Muscle of leg (tissue), 11 donors: ENCODE measurements around the gene HMOX2. TPM values are rescaled to one million over a fixed set of nuclear protein-coding genes. Genes with fewer than 3 reads are reported as not detected.

Experiments used
- DNase-seq: peaks from one replicate; pipeline ENCODE4 v3.0.0; 2013
- H3K27ac ChIP-seq: one replicate; pipeline ENCODE4 v1.5.1; 2013; ENCODE audit warnings: mild to moderate bottlenecking, low read length, control low read depth
- H3K27me3 ChIP-seq: one replicate; pipeline ENCODE4 v1.6.1; 2013; ENCODE audit warnings: low read length; ENCODE audit not compliant: control insufficient read depth, insufficient read depth
- H3K36me3 ChIP-seq: one replicate; pipeline ENCODE4 v1.6.1; 2013; ENCODE audit warnings: low read length; ENCODE audit not compliant: control insufficient read depth, insufficient read depth
- H3K4me1 ChIP-seq: one replicate; pipeline ENCODE4 v1.6.1; 2013; ENCODE audit warnings: low read length; ENCODE audit not compliant: control insufficient read depth, insufficient read depth
- H3K4me3 ChIP-seq: one replicate; pipeline ENCODE4 v1.5.1; 2013; ENCODE audit warnings: low read length, control low read depth
- H3K9me3 ChIP-seq: replicated peaks from 2 replicates; pipeline ENCODE4 v1.6.1; 2013; ENCODE audit warnings: low read depth, low read length; ENCODE audit not compliant: control insufficient read depth
- WGBS: methylation state at CpG from one replicate; pipeline ENCODE4 v1.1.5; 2013; ENCODE audit warnings: missing lambda C conversion rate; ENCODE audit not compliant: insufficient coverage; 5-methylcytosine and 5-hydroxymethylcytosine counted together
- polyA plus RNA-seq, 8 donors: library from polyadenylated mRNA; unstranded; fragments of 120-200 nt; gene quantifications; one replicate each; pipeline versions ENCODE4 v1.2.1 to v1.2.3, GENCODE V29; 2013; ENCODE audit warnings: inconsistent platforms in 1 of 8, low replicate concordance in 1 of 8; ENCODE audit not compliant: insufficient read length in 8 of 8, insufficient read depth in 1 of 8
- total RNA-seq: library from RNA; stranded (reverse); fragments of 120-200 nt; gene quantifications from one replicate; pipeline ENCODE4 v1.2.4, GENCODE V29; 2013

HMOX2 gene
- total and polyA plus RNA-seq, 9 donors = 37.2 to 53.0 (median 47.7) TPM

DNA sequence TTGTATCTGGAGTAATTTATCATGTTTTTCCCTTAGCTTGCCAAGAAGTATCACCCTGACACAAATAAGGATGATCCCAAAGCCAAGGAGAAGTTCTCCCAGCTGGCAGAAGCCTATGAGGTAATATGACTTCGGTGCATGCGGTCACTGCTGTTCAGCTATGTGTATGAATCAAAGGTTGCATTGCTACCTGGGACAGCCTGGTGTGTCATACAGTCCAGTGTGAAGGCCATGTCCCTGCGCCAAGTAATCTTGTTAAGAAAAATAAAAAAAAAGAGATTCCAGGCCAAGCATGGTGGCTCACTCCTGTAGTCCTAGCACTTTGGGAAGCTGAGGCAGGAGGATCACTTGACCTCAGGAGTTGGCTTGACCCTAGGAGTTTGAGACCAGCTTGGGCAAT is 38.8 kb upstream of the HMOX2 start:
- no peak for DNase-seq
- H3K27ac ChIP-seq = no peak overlapping the region
- H3K36me3 ChIP-seq = peaks cover 74% of the 10 kb centered on the region
- WGBS = 97% methylated on average over 3 of the region's 3 CpGs
- H3K9me3 ChIP-seq = no peaks in the 10 kb centered on the region
- H3K4me1 ChIP-seq = no peaks in the 10 kb centered on the region
- H3K4me3 ChIP-seq = no peak overlapping the region
- H3K27me3 ChIP-seq = no peaks in the 10 kb centered on the region

DNA sequence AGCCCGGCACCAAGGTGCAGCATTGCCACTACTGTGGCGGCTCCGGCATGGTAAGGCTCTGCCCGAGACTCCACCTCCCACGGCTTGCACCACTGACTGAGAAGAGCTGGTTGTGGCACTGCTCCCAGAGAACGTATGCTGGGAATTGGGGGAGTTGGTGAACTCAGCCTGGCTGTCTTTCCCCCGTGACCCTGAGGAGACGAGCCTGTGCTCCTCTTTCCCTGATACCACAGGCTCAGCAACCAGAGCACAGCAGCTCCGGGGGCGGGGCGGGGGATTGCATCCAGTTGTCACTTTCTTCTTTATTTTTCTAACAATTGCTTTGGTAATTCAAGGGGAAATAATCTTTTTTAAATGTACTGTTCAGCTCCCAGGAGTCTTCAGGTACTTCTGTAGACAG is 33.8 kb upstream of the HMOX2 start:
- Histone ChIP-seq H3K27me3 (no peaks in the 10 kb centered on the region), H3K4me1 (no peaks in the 10 kb centered on the region), H3K27ac (no peak overlapping the region), H3K9me3 (no peaks in the 10 kb centered on the region), H3K36me3 (peaks cover 84% of the 10 kb centered on the region), H3K4me3 (no peak overlapping the region)
- 89% methylated on average over 5 of the region's 11 CpGs for WGBS
- no peak for DNase-seq

DNA sequence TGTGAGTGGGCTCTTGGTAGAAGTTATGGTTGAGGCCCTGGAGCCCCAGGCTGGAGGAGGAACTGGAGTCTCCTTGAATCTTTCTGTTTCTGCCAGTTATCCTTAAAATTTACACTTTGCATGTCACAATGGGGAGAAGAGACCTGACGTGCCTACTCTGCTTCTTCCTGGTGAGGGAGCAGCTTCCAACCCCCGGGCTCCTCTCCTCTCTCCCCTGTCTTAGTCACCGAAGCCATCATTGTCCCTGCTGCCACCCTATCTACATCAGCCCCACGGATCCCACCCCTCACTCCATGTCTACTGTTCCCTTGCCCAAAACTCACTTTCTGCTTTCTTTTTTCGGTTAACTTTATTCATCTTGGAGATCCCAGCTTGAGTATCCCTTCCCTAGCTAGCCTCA is 32.9 kb upstream of the HMOX2 start:
- Histone ChIP-seq H3K4me1 (no peaks in the 10 kb centered on the region), H3K4me3 (no peak overlapping the region), H3K9me3 (no peaks in the 10 kb centered on the region), H3K27ac (no peak overlapping the region), H3K27me3 (no peaks in the 10 kb centered on the region), H3K36me3 (peaks cover 79% of the 10 kb centered on the region)
- 78% methylated on average over 5 of the region's 5 CpGs for WGBS
- no peak for DNase-seq

DNA sequence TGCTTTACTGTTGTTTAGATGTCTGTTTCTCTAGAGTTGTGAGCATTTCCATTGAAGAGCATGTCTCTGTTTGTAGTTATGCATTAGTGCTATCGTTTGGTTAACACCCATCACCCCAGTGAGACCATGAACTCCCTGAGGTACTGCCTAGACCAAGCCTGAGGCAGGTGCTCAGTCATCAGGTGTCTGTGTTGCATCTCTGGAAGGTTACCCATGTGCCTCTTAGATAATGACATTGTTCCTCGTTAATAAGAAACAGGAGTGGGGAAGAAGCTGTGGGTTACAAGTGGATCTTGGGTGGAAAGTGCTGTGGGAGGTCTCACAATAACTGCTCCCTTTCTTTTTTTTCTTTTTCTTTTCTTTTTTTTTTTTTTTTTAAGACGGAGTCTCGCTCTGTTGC is 32.2 kb upstream of the HMOX2 start:
- Histone ChIP-seq H3K27me3 (no peaks in the 10 kb centered on the region), H3K4me1 (no peaks in the 10 kb centered on the region), H3K9me3 (no peaks in the 10 kb centered on the region), H3K27ac (no peak overlapping the region), H3K36me3 (peaks cover 81% of the 10 kb centered on the region), H3K4me3 (no peak overlapping the region)
- no peak for DNase-seq
- WGBS = 75% methylated on average over 1 of the region's 4 CpGs

DNA sequence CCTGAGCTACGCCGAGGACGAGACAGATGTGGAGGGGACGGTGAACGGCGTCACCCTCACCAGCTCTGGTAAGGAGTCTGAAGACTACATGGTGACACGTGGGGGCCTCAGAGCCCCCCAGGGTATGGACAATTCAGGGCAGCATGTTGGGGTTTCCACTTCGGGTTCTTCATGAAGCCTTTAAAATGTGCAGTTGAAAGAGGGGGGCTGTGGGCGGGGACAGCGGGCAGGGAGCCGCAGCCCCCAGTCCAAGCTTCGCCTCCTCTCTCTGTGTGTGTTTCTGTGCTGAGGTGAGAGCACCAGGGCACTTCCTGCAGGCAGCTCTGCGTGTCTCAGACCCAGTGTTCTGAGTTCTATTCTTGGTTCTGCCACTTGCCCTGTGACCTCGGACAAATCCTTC is 25.8 kb upstream of the HMOX2 start:
- 64% methylated on average over 11 of the region's 14 CpGs for WGBS
- H3K27me3 ChIP-seq = no peaks in the 10 kb centered on the region
- H3K27ac ChIP-seq = peak overlapping the region; percentile 51
- peaks cover 24% of the 10 kb centered on the region for H3K4me1 ChIP-seq
- H3K9me3 ChIP-seq = no peaks in the 10 kb centered on the region
- no peak overlapping the region for H3K4me3 ChIP-seq
- peaks cover 59% of the 10 kb centered on the region for H3K36me3 ChIP-seq
- DNase-seq = no peak

DNA sequence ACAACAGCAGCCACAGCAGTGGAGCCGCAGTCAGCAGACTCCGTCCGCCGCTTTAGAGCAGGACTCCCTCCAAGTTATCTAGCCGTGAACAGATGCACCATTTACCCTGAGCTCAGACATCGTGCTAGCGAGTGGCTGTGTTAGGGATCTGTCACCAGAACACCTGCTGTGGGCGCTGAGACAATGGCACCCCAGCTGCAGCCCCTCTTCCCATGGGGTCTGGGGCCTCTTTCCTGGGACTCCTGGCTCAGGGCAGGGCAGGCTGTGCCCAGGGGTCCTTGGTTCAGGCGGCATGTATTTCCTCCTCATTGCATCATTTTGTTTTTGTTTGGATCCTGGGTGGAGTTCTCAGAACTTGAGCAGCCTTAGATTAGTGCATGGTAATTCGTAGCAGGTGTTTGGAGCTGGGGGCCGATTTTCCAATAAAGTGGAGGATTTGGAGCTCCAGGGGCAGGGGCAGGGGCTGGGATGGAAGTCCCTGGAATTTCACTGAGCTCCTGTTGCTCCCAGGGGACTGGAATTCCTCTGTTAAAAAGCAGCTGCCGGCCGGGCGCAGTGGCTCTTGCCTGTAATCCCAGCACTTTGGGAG is 25.2 kb upstream of the HMOX2 start:
- 54% methylated on average over 11 of the region's 14 CpGs for WGBS
- H3K4me3 ChIP-seq = no peak overlapping the region
- H3K4me1 ChIP-seq = peaks cover 24% of the 10 kb centered on the region
- DNase-seq = peak; percentile 64
- H3K27me3 ChIP-seq = no peaks in the 10 kb centered on the region
- H3K36me3 ChIP-seq = peaks cover 61% of the 10 kb centered on the region
- no peaks in the 10 kb centered on the region for H3K9me3 ChIP-seq
- H3K27ac ChIP-seq = peak overlapping the region; percentile 59

DNA sequence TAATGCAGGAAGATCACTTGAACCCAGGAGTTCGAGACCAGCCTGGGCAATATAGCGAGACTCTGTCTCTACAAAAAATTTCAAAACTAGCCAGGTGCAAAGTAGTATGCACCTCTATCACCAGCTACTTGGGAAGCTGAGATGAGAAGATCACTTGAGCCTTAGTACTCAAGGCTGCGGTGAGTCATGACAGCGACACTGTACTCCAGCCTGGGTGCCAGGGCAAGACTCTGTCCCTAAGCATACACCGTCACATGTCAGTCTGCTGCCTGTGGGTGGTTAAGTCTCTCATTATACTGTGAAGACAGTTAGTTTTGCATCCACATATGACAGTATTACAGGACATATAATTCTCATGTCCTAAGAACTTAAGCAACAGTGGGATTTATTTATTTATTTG is 23.5 kb upstream of the HMOX2 start:
- Histone ChIP-seq H3K27ac (no peak overlapping the region), H3K4me1 (peaks cover 24% of the 10 kb centered on the region), H3K36me3 (peaks cover 64% of the 10 kb centered on the region), H3K9me3 (no peaks in the 10 kb centered on the region), H3K27me3 (no peaks in the 10 kb centered on the region), H3K4me3 (no peak overlapping the region)
- 100% methylated on average over 2 of the region's 5 CpGs for WGBS
- DNase-seq = no peak

DNA sequence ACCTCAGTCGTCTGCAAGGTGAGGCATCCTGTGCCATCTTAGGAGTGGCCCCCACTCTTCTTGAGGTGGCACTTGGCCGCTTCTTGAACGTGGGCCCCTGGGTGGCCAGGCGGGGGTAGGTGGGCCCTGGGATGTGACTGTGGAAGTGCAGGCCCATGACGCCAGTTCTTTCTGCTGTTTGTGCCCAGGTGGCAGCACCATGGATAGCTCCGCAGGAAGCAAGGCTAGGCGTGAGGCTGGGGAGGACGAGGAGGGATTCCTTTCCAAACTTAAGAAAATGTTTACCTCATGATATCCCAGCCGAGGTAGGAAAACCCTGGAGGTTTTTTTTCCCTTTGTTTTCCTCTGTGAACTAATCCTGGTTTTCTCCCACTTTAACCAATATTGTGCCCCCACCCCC is 21.6 kb upstream of the HMOX2 start:
- peak; percentile 44 for DNase-seq
- Histone ChIP-seq H3K4me1 (peaks cover 24% of the 10 kb centered on the region), H3K27ac (no peak overlapping the region), H3K36me3 (peaks cover 63% of the 10 kb centered on the region), H3K9me3 (no peaks in the 10 kb centered on the region), H3K4me3 (no peak overlapping the region), H3K27me3 (no peaks in the 10 kb centered on the region)
- 80% methylated on average over 1 of the region's 9 CpGs for WGBS

DNA sequence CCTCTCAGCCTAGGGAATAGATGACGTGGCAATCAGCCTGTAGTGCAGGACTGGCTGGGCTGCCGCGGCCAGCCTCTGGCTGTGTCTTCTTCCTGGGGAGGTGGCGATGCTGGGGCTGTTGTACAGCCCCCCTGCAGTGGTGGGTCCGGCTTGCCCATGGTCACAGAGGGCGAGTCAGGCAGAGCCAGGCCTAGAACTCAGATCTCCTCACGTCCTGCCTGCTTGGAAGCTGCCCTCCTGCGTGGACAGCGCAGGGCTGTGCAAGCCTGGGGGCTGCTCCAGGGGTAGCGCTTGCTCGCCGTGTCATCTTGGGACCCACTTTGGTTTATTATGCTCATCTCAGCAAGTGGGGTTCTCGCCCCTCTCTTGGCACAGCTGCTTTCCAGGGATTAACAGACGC is 21.1 kb upstream of the HMOX2 start:
- DNase-seq = no peak
- H3K36me3 ChIP-seq = peaks cover 64% of the 10 kb centered on the region
- peaks cover 21% of the 10 kb centered on the region for H3K4me1 ChIP-seq
- H3K27me3 ChIP-seq = no peaks in the 10 kb centered on the region
- H3K27ac ChIP-seq = no peak overlapping the region
- H3K9me3 ChIP-seq = no peaks in the 10 kb centered on the region
- WGBS = 83% methylated on average over 14 of the region's 14 CpGs
- H3K4me3 ChIP-seq = no peak overlapping the region

DNA sequence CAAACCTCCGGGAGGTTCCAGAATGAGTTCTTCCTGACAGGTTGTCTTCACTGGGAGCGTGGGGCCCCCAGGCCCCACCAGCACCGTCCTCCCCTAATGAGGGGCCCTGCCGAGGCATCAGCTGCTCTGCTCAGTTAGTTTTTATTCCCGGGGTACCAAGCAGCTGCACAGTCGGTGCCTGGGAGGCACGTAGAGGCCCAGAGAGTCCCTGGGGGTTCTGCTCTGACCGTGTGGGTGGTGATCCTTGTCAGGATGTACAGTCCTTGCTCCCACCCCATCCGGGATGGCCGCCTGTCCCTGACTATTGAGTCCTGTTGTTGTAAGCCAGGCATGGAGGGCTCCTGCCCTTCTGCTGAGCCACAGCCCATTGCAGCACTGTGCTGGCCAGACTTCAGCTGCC is 20.2 kb upstream of the HMOX2 start:
- WGBS = 43% methylated on average over 4 of the region's 10 CpGs
- H3K27me3 ChIP-seq = no peaks in the 10 kb centered on the region
- H3K27ac ChIP-seq = no peak overlapping the region
- peaks cover 62% of the 10 kb centered on the region for H3K36me3 ChIP-seq
- no peak for DNase-seq
- no peaks in the 10 kb centered on the region for H3K9me3 ChIP-seq
- H3K4me1 ChIP-seq = peaks cover 13% of the 10 kb centered on the region
- H3K4me3 ChIP-seq = no peak overlapping the region

DNA sequence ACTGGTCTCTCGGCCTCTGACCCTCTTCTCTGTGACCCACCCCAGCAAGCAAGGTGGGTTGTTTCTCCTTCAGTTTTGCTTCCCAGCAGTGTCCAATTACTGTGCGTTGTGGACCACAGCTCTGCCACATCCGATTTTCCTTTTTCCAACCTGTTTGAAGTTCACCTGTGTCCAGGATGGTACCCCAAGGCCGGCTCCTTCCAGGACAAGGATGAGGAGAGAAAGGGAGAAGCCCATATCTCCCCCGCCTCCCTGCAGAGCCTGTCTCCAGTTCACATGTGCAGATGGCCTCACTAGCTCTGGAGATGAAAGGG is 15.3 kb upstream of the HMOX2 start:
- Histone ChIP-seq H3K9me3 (no peaks in the 10 kb centered on the region), H3K4me1 (no peaks in the 10 kb centered on the region), H3K27ac (no peak overlapping the region), H3K27me3 (no peaks in the 10 kb centered on the region), H3K4me3 (no peak overlapping the region), H3K36me3 (peaks cover 66% of the 10 kb centered on the region)
- no peak for DNase-seq
- 93% methylated on average over 3 of the region's 5 CpGs for WGBS
